HG02943 (cell line): ENCODE data around the gene SLC25A23.

ENCODE experiments used
- ATAC-seq: cut with Tn5 transposase; IDR thresholded peaks from one replicate; pipeline ENCODE4 v1.9.1; 2021; ENCODE audit warnings: mild to moderate bottlenecking, low read depth, moderate library complexity; ENCODE audit not compliant: unreplicated experiment

SLC25A23 gene

GRCh38 chr19:6481541-6482342 is 22.1 kb upstream of the SLC25A23 start, which contains the start of gene DENND1C:
TSS of gene DENND1C (minus strand) at chr19:6481787. CDS start at chr19:6481695, 92 bp downstream.
- peak; percentile 62 for ATAC-seq

- ATAC-seq, result no peak
These were observed 21.3 kb upstream of the SLC25A23 start for GRCh38 chr19:6480848-6481415.

DNA sequence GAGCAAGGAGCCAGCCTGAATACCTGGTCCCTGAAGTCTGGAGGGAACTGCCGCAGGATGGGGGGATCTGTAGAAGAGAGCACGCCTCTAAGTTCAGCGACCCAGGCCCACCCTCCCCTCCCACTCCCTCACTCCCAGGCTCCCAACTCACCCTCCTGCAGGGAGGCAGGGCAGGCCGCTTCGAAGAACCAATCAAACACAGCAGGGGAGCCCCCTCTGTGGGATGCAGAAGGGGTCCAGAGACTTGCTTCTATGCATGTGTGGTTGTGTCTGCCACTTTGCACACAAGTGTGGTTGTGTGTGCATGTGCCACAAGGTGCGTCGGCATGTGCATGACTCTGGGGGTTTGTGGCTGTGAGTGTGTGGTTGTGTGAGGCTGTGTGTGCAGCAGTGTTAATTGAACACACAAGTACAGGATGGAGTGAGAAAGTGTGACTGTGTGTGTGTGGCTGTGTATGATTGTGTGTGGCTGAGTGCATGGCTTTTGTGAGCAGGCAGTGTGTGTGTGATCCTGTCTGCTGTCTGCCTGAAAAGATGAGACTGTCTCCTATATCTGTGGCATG is 20.3 kb upstream of the SLC25A23 start:
- no peak for ATAC-seq

DNA sequence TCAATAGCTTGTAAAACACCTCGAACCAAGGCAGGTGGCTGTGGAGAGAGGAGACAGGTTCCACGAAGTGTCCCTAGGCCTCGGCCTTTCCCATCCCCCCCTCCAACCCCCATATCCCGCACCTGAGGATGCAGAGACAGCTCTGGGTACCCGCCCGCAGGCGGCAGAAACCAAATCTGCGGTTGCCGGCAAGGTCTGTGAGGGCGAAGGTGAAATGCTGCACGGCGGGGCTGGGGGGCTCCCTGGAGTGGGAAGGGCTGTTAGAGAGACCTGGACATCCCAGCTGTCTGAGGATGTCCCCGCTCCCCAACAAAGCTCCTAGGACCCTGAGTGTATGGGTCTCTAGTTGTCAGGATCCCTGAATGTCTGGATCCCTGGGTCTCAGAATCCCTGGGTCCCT is 19.2 kb upstream of the SLC25A23 start:
- ATAC-seq, result no peak

- no peak for ATAC-seq
These were observed 17.4 kb upstream of the SLC25A23 start for GRCh38 chr19:6476896-6477431.

DNA sequence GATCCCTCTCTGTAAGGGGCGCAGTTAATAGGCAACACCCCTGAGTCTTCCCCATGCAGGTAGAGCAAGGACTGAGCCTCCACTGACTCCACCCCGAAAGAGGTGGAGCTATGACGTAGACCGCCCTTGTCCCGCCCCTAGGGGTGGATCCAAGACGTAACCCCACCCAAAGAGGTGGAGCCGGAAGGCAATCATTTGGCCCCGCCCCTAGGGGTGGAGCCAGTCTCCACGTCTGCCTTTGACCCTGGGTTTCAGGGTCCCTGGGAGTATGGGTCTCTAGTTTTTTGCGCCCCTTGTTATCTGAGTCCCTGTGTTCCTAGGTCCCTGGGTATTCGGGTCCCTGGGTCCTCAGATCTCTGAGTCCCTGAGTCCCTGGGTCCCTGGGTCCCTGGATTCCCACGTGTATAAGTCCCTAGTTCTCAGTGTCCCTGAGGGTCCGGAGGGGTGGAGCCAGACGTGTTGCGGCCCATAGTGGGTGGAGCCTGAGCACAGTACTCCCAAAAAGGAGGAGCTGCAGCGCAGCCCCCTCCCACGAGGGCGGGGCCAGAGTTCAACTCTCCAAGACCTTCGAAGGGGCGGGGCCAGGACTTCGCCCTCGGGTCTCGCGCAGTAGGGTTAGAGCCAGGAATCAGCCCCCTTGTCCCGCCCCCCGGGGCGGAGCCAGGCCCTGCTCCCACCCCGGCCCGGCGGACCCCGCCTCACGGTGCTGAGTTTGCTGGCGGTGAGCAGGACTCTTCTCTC is 16.7 kb upstream of the SLC25A23 start:
- no peak for ATAC-seq

DNA sequence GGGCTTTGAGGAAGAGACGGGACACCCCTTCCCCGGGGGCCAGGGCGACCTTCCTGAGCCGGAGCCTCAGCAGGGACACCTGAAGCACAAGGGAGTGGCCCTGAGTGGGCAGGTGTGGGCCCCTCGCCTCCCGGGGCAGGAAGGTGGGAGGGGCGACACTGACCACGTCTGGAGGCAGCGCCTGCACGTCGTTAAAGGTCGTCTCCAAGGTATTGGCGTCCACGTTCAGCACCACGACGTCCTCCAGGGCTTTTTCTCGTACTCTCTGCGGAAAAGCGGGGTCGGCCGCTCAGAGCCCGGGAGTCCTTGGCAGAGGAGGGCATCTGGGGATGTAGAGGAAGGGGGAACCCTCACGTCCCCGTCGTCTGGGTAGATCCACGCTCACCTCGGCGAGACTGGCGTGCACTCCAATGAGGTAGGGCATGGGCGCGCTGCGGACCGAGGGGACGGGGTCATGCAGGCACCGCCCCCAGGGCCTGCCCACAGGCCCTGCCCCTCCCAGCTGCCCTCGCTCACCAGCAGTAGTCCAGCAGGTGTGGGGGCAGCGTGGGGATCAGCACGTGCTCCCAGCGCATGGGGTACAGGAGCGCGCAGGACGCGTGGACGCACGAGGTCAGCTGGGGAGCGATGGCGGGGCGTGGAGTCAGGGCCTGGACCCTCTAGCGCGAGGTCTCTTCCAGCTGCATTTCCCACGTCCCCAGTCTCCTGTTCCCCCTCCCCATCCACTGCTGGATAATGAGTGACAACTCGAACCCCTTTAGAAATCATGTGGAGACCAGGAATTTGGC is 15.9 kb upstream of the SLC25A23 start:
- ATAC-seq, result no peak

DNA sequence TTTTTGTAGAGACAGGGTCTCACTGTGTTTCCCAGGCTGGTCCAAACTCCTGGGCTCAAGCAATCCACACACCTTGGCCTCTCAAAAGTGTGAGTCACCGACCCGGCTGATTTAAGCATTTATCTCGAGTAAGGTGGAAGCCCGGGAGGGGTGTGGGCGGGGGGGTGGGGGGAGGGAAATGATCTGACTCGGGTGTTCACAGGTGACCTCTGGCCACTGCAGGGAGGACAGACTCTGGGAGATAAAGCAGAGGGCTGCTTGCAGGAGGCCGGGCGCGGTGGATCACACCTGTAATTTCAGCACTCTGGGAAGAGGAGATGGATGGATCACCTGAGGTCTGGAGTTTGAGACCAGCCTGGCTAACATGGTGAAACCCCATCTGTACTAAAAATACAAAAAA is 14.1 kb upstream of the SLC25A23 start:
- no peak for ATAC-seq

- ATAC-seq, result no peak
These were observed 13.1 kb upstream of the SLC25A23 start for GRCh38 chr19:6472713-6473112.

DNA sequence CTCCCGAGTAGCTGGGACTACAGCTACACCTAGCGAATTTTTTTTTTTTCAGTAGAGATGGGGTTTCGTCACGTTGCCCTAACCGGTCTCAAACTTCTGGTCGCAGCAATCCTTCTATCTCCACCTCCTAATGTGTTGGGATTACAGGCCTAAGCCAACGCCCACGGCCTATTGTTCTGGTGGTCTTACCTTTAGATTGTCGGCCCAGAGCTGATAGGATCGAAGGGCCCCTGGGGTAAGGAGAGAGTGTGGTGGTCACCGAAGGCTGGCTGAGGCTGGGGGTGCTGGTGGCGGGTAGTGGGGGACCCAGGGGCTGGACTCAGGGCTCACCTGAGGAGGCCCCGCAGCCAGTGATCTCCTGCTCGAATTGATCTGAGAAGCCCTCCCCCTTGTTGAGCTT is 11.5 kb upstream of the SLC25A23 start:
- no peak for ATAC-seq

DNA sequence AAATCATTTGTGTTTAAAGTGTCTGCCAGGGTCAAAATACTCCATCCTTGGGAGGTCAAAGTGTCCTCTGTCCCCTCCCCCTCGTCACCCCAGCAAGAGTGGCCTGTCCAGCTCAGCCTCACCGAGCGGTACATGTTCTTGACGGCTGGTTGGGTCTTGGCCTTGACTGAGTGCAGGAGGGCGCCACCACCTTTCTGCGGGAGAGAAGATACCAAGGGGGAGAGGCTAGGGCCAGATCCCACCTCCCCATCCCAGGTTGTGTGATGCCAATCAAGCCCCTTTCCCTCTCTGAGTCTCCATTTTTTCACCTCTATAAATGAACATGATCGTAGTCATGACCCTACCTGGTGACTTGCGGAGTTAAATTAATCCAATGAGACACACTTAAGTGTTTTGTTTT is 10.6 kb upstream of the SLC25A23 start:
- no peak for ATAC-seq

GRCh38 chr19:6467384-6467783 is 7.8 kb upstream of the SLC25A23 start:
- no peak for ATAC-seq

DNA sequence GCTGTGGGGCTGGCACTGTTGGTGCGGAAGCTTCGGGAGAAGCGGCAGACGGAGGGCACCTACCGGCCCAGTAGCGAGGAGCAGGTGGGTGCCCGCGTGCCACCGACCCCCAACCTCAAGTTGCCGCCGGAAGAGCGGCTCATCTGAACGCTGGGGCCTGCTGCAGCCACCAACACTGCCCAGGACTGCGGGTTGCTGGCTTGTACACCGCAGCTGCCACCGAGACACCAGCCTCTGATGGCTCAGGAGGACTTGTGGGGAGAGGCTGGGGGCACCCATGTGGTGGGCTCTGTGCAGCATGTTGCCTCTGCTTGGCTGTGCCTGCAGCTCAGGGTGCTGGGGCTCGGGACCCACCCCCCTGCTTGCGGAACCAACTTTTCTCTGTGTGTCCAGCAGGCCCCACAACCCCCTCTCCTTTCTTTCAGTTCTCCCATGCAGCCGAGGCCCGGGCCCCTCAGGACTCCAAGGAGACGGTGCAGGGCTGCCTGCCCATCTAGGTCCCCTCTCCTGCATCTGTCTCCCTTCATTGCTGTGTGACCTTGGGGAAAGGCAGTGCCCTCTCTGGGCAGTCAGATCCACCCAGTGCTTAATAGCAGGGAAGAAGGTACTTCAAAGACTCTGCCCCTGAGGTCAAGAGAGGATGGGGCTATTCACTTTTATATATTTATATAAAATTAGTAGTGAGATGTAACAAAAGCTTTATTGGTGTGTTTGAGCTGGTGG is 7.1 kb upstream of the SLC25A23 start:
- ATAC-seq, result no peak

- ATAC-seq, result no peak
These were observed 6.1 kb upstream of the SLC25A23 start for GRCh38 chr19:6465663-6466062.

DNA sequence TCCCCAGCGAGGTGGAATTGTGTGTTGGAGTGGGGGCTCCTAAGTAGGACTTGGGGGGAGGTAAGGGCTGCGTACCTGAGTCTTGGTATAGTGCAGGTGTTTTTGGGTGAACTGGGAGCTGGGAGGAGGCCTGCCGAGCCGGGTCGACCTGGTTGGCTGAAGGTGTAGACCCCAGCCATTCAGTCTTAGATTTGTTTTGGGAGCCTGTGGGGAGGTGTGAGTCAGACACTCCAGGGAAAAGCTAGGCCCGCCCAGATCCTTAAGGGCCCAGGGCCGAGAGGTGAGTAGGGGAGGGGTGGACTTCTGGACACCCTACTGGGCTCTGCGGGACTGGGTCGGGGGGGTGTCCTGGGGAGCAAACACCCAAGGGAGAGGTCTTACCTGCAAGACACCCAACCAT is 5.4 kb upstream of the SLC25A23 start:
- ATAC-seq, result no peak

GRCh38 chr19:6464070-6464873 is 4.7 kb upstream of the SLC25A23 start, which contains the start of gene CRB3:
TSS of gene CRB3 (plus strand) at chr19:6464271. CDS start at chr19:6464702, 431 bp downstream.
- ATAC-seq, result no peak

DNA sequence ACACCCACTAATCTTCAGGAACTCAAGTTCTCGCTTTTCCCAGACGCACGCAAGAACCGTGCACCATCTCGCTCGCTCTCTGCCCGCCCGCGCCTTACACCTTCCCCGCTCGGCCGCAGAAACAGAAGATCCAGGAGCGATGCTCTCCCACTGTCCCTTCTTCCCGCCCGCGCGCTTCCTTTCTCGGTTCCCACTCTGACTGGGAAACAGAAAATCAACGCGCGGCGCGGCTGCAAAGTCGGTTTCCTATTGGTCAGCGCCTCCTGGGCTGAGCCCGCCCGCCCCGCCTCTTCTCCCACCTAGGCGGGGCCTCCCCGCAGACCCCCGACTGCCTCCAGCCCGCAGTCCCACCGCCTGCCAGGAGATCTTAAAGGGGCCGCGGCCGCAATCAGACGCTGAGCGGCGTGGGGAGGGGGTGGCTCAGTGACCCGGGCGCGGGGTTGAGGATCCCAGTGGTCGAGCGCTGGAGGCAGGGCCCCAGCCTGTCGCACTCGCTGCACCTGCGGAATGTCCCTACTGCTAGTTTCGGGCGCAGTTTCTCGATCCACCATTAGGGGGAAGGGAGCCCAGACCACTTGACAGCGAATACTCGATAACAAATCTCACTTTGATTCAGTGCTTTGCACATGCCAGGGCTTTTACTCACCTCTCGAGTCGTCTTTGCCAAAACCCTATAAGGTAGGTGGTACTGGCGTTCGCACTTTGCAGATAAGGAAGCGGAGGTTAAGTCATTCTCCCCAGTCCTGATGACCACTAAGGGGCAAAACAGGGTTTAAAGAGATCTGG is 700 bp upstream of the SLC25A23 start:
- peak; percentile 67 for ATAC-seq
